ENCODE measurements around the gene PM20D2.

PM20D2 gene

DNA sequence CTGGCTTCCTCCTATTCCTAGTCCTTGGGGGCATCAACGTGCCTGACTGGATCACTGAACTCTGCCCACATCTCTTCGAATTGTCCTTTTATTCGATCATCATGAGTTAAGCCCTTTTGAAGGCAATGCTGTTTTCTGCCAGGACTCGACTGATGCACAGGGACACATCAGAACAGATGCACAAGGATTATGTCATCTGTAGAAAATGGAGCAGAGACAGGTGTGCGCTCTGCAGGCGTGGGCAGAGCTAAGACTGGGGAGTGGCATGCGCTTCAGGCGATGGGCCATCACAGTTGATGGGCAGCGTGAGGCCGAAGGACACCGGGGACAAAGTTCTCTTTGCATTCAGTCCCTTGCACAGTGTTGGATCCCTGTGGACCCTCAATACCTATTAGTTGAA is 58.2 kb downstream of the PM20D2 start:
- DNase-seq: no peak

GRCh38 chr6:89205819-89206218 is 60.0 kb downstream of the PM20D2 start:
- no peak for DNase-seq

DNA sequence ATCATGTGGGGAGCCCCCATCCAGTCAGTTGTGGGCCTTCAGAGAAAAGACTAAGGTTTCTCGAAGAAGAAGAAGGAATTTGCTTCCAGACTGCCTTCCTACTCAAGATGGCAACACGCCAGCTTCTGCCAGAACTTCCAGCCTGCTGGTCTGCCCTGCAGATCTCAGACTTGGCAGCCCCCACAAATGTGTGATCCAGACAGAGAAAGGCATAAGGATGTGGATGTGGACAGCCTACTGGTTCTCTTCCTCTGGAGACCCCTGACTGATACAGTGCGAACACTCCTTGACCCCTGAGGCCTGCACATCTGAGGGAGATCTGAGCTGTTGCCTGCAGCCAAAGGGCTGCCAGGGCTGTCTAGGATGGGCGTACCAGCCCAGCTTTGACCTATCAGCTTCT is 62.7 kb downstream of the PM20D2 start:
- DNase-seq: no peak

DNA sequence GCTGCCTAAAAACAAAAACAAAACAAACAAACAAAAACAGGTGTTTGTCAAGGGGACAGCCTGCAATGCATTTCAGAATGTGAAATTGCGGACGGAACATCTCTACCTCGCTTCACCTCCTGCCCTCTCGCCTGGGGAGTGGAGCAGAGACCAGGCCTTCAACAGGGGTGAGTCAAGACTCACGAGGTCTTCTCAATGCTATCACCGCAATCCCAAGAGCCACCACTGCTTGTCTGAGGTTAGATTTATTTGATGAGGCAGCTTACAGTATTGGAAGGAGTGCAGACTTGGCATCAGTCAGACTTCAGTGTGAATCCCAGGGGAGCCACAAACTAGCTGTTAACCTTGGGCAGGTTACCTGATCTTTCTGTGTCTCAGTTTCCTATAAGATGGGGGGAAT is 63.6 kb downstream of the PM20D2 start:
- DNase-seq: no peak

DNA sequence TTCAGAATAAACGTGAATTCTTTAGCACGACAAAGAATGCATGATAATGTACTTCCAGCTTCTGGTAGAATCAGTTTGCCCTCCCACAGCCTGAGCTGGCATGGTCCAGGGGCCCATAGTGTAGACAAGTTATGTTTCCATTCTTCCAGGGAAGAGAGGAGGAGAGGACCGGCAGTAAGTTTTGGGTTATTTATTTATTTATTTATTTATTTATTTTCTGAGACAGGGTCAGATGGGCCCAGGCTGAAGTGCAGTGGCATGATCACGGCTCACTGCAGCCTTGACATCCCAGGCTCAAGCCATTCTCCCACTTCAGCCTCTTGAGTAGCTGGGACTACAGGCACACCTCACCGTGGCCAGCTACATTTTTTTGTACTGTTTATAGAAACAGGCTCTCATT is 66.6 kb downstream of the PM20D2 start:
- DNase-seq: no peak

DNA sequence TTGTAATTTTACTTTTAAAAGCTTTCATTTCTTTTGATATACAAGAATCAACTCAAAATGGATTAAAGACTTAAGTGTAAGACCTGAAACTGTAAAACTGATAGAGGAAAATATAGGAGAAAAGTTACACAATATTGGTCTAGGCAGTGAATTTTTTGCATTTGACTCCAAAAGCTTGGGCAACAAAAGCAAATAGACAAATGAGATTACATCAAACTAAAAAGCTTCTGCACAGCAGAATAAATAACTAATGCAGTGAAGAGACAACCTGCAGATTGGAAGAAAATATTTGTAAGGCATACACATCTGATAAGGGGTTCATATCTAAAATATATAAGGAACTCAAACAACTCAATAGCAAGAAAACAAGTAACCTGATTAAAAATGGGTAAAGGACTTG is 68.3 kb downstream of the PM20D2 start:
- no peak for DNase-seq

Measured in NCI-H187 treated with DMSO at 0.1 percent for 48 hours (cell line).